HEK293T (cell line): Measurements from ENCODE around the gene KLHL36.

Source experiments
- BHLHE40 ChIP-seq: fragments of 450-650 bp; IDR thresholded peaks from 2 replicates; pipeline ENCODE4 v1.6.1; 2016; ENCODE audit warnings: mild to moderate bottlenecking, moderate library complexity, borderline replicate concordance
- ELF4 ChIP-seq: fragments of 450-650 bp; IDR thresholded peaks from 2 replicates; pipeline ENCODE4 v1.6.1; 2017; ENCODE audit warnings: antibody characterized with exemption
- HDGF ChIP-seq: fragments of 450-650 bp; IDR thresholded peaks from 2 replicates; pipeline ENCODE4 v1.6.1; 2017; ENCODE audit warnings: antibody characterized with exemption, borderline replicate concordance
- NFRKB ChIP-seq: fragments of 450-650 bp; IDR thresholded peaks from 2 replicates; pipeline ENCODE4 v1.6.1; 2016; ENCODE audit warnings: mild to moderate bottlenecking, moderate library complexity
- SP1 ChIP-seq: fragments of 450-650 bp; IDR thresholded peaks from 2 replicates; pipeline ENCODE4 v1.6.1; 2017
- TARDBP ChIP-seq: fragments of 450-650 bp; IDR thresholded peaks from 2 replicates; pipeline ENCODE4 v1.6.1; 2016

GRCh38 chr16:84618581-84619460 is 29.5 kb upstream of the KLHL36 start:
- no peak for TF ChIP-seq SP1
- no peak for TF ChIP-seq TARDBP
- TF ChIP-seq NFRKB: no peak
- no peak for TF ChIP-seq BHLHE40
- no peak for TF ChIP-seq HDGF
- TF ChIP-seq ELF4: no peak
